ENCODE data around the gene NCOA4.
"Not testable (repeated sequence)": the region's sequence is repeated elsewhere in the genome, so short reads cannot be mapped to it uniquely, and the experiment has no call there.

NCOA4 gene

DNA sequence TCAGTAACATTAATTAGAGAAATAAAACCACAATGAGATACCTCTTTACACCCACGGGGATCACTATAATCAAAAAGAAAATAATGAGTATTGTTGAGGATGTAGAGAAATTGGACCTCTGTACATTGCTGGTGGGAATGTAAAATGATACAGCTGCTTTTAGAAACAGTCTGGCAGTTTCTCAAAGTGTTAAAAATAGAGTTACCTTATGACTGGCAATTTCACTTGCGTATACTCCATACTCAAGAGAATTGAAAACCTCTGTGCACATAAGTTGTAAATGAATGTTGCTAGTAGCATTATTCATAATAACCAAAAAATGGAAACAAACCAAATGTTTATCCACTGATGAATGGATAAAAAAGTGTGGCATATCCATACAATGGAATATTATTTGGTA is 51.9 kb downstream of the NCOA4 start:
- not testable (repeated sequence) for DNase-seq

DNA sequence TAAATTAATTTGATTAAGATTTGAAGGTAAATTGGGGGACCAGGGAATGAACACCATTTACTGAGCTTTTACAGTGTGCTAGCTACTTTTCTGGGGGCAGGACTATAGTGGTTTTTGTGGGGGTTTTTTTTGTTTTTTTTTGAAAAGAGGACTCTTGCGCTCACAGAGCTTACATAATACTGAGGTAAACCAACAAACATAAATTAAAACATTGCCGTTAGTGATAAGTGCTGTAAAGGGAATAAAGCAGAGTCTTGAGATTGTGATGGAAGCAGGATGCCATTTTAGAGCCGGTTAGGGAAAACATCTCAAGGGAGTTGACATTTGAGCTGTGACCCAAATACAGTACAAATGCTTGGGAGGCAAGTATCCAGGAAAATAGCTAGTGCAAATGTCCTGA is 56.4 kb downstream of the NCOA4 start:
- not testable (repeated sequence) for DNase-seq

DNA sequence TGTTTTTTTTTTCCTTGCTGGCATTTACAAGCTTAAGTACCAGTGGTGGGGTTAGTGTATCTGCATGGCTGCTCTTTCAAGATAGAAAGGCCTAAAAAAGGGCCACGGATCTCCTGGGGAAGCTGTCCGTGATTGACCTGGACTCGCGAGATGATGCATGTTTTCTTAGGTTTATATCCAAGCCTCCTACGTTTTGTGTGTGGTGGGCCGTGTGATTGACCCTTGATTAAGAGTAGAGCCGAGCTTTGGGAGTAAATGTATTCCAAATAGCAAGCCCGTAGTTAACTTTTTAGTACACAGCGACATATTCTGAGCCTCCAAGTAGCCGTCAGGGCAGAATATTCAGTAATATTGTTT is 57.6 kb downstream of the NCOA4 start:
- DNase-seq = not testable (repeated sequence)

DNA sequence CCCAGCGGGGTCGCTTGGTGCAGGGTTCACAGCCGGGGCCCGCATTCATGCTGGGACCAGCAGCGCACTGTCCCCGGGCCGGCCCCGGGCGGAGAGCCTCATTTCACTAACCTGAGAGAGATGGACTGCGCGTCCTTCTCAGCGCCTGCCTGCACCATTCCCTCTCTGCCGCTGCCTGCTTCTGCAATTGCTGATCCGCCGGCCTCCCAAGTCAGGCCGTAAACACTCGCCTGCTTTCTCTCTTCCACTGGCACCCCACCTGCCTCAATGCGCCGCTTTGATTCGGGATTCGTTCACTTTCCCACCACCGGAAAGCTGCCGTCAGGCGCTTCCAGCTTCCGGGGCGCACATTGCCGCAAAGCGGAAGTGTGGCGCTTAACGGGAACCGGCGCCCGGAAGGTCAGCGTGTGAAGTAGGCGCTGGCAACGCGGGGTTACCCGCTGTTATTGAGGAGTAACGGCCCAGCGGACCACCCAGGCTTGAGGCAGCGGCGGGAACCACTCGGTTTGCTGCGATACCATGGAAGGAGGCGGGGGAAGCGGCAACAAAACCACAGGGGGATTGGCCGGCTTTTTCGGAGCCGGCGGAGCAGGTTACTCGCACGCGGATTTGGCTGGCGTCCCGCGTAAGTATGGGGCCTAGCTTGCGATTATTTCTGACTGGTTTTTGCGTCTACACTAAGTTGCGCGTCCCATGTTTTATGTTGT is 58.2 kb downstream of the NCOA4 start, which contains the start of gene TIMM23:
Gene TIMM23 (plus strand): TSS at position 384 of the 707 bp plus-strand sequence. CDS start 136 bp downstream, at position 520.
- peak; percentile 87 for DNase-seq

DNA sequence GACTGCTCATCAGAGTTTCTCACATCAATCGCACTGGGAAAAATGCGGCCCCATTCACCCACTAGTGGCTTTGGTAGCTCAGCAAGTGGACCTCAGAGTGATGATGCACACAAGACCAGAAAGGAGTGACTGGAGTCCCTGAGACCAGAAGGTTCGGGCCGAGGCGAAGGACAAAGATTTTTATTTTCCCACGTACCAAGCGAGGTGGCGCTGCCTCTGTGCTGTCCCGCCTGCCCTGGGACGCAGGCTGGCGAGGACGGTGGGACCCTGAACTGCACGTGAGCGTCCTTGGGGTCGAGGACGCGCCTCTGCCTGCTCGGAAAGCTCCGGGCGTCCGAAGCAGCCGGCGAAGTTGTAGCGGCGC is 58.7 kb downstream of the NCOA4 start:
- not testable (repeated sequence) for DNase-seq

DNA sequence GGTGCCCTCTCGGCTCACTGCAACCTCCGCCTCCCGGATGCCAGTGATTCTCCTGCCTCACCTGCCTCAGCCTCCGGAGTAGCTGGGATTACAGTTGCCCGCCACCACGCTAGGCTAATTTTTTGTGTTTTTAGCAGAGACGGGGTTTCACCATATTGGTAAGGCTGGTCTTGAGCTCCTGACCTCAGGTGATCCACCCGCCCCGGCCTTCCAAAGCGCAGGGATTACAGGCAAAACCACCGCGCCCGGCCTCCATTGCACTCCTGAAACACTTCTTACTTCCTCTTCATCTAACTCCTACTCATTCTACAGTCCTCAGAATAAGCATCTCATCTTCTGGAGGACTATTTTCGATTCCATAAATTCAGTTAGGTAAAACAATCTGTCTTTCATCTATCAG is 59.4 kb downstream of the NCOA4 start:
- not testable (repeated sequence) for DNase-seq

DNA sequence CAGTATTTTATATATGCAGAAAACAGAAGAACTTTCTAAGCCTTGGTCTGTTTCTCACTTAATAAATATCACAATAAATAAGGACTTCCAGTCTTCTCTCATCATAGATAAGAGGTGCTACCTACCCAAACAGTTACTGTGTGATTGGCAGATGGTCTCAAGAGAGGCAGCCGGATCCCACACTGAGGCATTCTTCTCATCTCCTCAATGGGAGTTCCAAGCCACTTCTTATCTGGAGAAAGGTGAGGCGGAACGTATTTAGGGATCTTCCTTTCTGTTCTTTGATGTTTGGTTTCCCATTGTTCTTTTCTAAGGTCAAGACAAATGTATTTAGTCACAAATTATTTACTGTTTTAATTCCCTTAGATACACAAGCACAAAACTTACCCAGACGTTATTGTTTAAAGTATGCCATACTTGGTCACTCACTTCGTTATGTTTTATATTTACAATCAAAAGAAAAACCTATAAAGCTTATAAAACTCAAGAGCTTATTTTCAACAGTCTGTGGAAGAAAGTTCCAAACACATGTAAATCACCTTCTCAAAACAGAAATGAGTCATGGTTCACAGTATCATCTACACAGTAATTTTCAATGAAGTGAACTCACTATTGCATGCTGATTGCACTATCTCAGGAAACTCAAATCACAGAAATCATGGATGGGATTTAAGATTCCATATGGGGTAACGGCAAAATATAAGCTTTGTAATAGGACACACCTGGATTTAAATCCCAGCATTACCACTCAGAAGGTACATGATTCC is 67.6 kb downstream of the NCOA4 start:
- not testable (repeated sequence) for DNase-seq

DNA sequence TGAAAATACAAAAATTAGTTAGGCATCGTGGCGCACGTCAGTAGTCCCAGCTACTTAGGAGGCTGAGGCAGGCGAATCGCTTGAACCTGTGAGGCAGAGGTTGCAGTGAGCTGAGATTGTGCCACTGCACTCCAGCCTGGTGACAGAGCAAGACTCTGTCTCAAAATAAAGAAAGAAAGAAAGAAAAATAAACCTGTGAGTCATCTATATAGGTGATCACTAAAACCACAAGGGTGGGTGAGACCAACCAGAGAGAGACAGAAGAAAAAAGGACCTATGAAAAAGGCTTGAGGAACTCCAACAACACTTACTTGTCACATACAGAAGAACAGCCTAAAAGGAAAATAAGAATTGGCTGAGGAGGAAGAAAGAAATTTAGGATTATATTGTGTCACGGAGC is 72.5 kb downstream of the NCOA4 start:
- not testable (repeated sequence) for DNase-seq

DNA sequence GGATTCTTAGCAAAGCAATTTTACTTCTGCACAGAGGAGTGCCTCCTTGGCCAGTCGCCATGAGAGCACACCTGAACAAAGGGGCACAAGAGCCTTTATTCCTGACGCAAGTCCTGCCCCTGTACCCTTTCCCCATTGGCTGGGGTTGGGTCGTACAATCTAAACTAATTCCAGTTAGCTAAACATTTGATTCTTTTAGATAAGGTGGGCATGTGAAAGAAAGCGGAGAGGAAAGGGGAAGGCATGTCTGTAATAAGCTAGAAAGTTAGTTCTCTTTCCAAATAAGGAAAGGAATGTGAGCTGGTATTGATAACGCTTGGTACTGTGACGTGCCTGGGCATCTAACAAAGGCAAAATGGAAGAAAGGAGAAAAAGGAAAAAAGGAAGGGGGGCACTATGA is 73.8 kb downstream of the NCOA4 start:
- not testable (repeated sequence) for DNase-seq

Data from fibroblast of skin of right biceps (primary cell).